K562 (cell line): ENCODE measurements around the gene ZBTB38. TPM values are rescaled to one million over a fixed set of nuclear protein-coding genes. Genes with fewer than 3 reads are reported as not detected.

ENCODE experiments used
- C11orf30 ChIP-seq: fragments of 450-650 bp; IDR thresholded peaks from 2 replicates; pipeline ENCODE4 v1.6.1; 2016; ENCODE audit warnings: low read depth, mild to moderate bottlenecking
- JUND ChIP-seq, 2 experiments: IDR thresholded peaks; 2 replicates in 1 of 2; 3 replicates in 1 of 2; pipeline ENCODE4 v1.6.1; 2011; ENCODE audit warnings: borderline replicate concordance in 2 of 2, low read depth in 2 of 2, low read length in 2 of 2, improper control_type of control experiment in 1 of 2, missing biosample characterization in 1 of 2, missing genetic modification characterization in 1 of 2, missing genetic modification reagents in 1 of 2
- PBX2 ChIP-seq, 2 experiments: IDR thresholded peaks in 1 of 2; conservative IDR thresholded peaks in 1 of 2; 2 replicates each; pipeline ENCODE4 v1.6.1; 2016; ENCODE audit warnings: low read depth in 2 of 2, mild to moderate bottlenecking in 1 of 2, missing compliant biosample characterization in 1 of 2, missing genetic modification characterization in 1 of 2, moderate library complexity in 1 of 2
- POLR2H ChIP-seq: IDR thresholded peaks from 2 replicates; pipeline ENCODE4 v1.6.1; 2016; ENCODE audit warnings: missing genetic modification characterization, low read depth, mild to moderate bottlenecking, control low read depth, missing compliant biosample characterization, moderate library complexity
- POLR3G ChIP-seq: IDR thresholded peaks from 2 replicates; pipeline ENCODE4 v1.6.1; 2011; ENCODE audit not compliant: insufficient read length, insufficient replicate concordance; ENCODE audit errors: extremely low read depth
- RBFOX2 ChIP-seq: fragments of 200-400 bp; formaldehyde crosslinking; IDR thresholded peaks from 2 replicates; pipeline ENCODE4 v1.6.1; 2017; ENCODE audit warnings: low read depth, mild to moderate bottlenecking, low read length, moderate library complexity
- RCOR1 ChIP-seq, 2 experiments: IDR thresholded peaks; 2 replicates each; pipeline ENCODE4 v1.6.1; 2012; ENCODE audit warnings: low read depth in 2 of 2, low read length in 2 of 2, borderline replicate concordance in 1 of 2, improper control_type of control experiment in 1 of 2
- SMARCA4 ChIP-seq: fragments of 450-650 bp; IDR thresholded peaks from 2 replicates; pipeline ENCODE4 v1.6.1; 2016
- TRIM24 ChIP-seq, 2 experiments: fragments of 450-650 bp; IDR thresholded peaks; 2 replicates each; pipeline ENCODE4 v1.6.1; 2016
- ZEB2 ChIP-seq: fragments of 450-650 bp; IDR thresholded peaks from 2 replicates; pipeline ENCODE4 v1.6.1; 2016
- ZNF592 ChIP-seq: fragments of 450-650 bp; IDR thresholded peaks from 2 replicates; pipeline ENCODE4 v1.6.1; 2017; ENCODE audit warnings: antibody characterized with exemption, mild to moderate bottlenecking
- ZNF766 ChIP-seq: fragments of 200-800 bp; sonication (Bioruptor generic); conservative IDR thresholded peaks from 2 replicates; pipeline ENCODE4 v1.6.1; 2016; ENCODE audit warnings: missing genetic modification characterization, missing compliant biosample characterization
- polyA plus RNA-seq, 8 experiments: library from polyadenylated mRNA; depleted of rRNA in 4 of 8; stranded (reverse) in 5 of 8; unstranded in 3 of 8; fragments of >200 nt; fragmentation: Nextera tagmentation in 2 of 8; fragmentation: Illumina TruSeq in 1 of 8; extraction: Ambion mirVana in 2 of 8; extraction: Trizol in 1 of 8; gene quantifications; 2 replicates each; pipeline versions ENCODE4 v1.2.1 to v1.2.3, GENCODE V29; 2011 to 2014; ENCODE audit warnings: inconsistent platforms in 1 of 8, missing spikeins in 1 of 8
- total RNA-seq, 7 experiments: library from RNA; depleted of rRNA in 6 of 7; stranded (reverse); fragments of >200 nt in 6 of 7; fragmentation: Illumina TruSeq in 2 of 7; extraction: Trizol in 2 of 7; gene quantifications; 2 replicates each; pipeline versions ENCODE4 v1.2.1 to v1.2.3, GENCODE V29; 2011 to 2021; ENCODE audit warnings: low replicate concordance in 1 of 7
- TF ChIP-seq, protein P1 (sequence below): sonication (generic); formaldehyde crosslinking; IDR thresholded peaks from 2 replicates; pipeline ENCODE4 v1.8.0; 2022; ENCODE audit warnings: missing genetic modification reagents, mild to moderate bottlenecking, moderate library complexity, borderline replicate concordance

ZBTB38 gene
- total and polyA plus RNA-seq, 9 of the 15 experiments (the other 6 are each of a cell fraction or from before 2014, with no cell fraction given), result 12.1 to 39.4 (median 22.9) TPM

DNA sequence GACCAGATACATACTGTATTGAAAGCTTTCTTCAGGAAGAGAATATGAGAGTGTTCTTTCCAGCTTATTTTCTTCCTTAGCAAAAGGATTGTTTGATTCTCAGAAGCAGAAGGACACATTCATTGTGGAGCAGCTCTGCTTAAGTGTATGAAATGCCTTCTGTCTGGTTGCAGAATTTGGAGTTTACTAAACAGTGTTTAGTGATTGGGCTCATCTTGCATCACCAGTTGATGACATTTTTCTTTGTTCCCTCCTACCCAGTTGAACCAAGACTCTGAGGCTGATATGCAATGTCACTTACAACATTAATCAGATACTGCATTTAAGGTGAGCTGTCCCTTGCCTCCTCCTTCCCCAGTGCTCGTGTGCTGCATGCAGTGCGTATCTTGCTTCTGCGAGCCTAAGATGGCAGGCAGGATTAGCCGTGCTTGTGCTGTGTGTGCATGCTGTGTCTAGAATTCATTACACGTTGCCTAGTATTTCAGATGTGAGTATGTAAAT, 18.4 kb downstream of the ZBTB38 start (continued):
- TF ChIP-seq ZNF766 (peak; percentile 51; the same call in 1 of the 2 replicates), RCOR1 (IDR thresholded peaks at IDR 0.05; ENCODE audit: borderline replicate concordance in 1 of 2, low read depth in 2 of 2, low read length in 2 of 2) (0 out of 4 replicates have a peak, but pooled peaks of 1 of the 2 experiments have one; percentile 48), JUND (IDR thresholded peaks at IDR 0.05; ENCODE audit: borderline replicate concordance, low read depth, low read length) (peak; percentile 72; the same call in 1 of the 2 replicates), JUND (tag; IDR thresholded peaks at IDR 0.05; ENCODE audit: borderline replicate concordance, low read depth, low read length) (peak; percentile 59; the same call in 1 of the 3 replicates), SMARCA4 (peak; percentile 61; the same call in 1 of the 2 replicates), C11orf30 (peak; percentile 58), ZNF592 (peak; percentile 37; the same call in 1 of the 2 replicates), PBX2 (CRISPR knock-in tag; IDR thresholded peaks at IDR 0.05; ENCODE audit: low read depth) (no peak), PBX2 (tag; conservative IDR thresholded peaks at IDR 0.05; ENCODE audit: low read depth) (peak; percentile 73), ZEB2 (peak; percentile 85), TRIM24 (IDR thresholded peaks at IDR 0.05) (peak; percentile 55 to 58; a peak in 2 of 4 replicates), POLR2H (tag) (peak; percentile 84), POLR3G (no peak), RBFOX2 (peak; percentile 38; the same call in 1 of the 2 replicates)
- TF ChIP-seq, protein P1, sequence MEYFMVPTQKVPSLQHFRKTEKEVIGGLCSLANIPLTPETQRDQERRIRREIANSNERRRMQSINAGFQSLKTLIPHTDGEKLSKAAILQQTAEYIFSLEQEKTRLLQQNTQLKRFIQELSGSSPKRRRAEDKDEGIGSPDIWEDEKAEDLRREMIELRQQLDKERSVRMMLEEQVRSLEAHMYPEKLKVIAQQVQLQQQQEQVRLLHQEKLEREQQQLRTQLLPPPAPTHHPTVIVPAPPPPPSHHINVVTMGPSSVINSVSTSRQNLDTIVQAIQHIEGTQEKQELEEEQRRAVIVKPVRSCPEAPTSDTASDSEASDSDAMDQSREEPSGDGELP (CRISPR knock-in tag), result no peak
